ENCODE data around the gene VAV1.

- TF ChIP-seq ATF2 (CRISPR knock-in tag; IDR thresholded peaks at IDR 0.05; ENCODE audit: borderline replicate concordance, low read depth) (no peak), CREM (CRISPR knock-in tag; IDR thresholded peaks at IDR 0.05) (no peak), CTCF (IDR thresholded peaks at IDR 0.05) (no peak), PREB (CRISPR knock-in tag; IDR thresholded peaks at IDR 0.05; ENCODE audit: borderline replicate concordance) (no peak), NFYB (CRISPR knock-in tag; conservative IDR thresholded peaks at IDR 0.05; ENCODE audit: low read depth) (no peak), CDX4 (CRISPR knock-in tag; IDR thresholded peaks at IDR 0.05; ENCODE audit: borderline replicate concordance) (no peak)
Observed at GRCh38 chr19:6767357-6768235, 4.9 kb upstream of the VAV1 start, which contains the start of gene SH2D3A.
